WI38 (cell line): ENCODE results near the gene CKAP2L.

Source experiments
- H3K4me3 ChIP-seq: 2 replicates; pipeline ENCODE4 v1.5.1; 2011; ENCODE audit warnings: low read depth, mild to moderate bottlenecking, control low read depth, low read length
- CTCF ChIP-seq: IDR thresholded peaks from 2 replicates; pipeline ENCODE4 v1.5.1; 2012; ENCODE audit warnings: low read depth, mild to moderate bottlenecking, control low read depth, low read length

Gene CKAP2L

GRCh38 chr2:112725545-112726457 is 38.6 kb downstream of the CKAP2L start:
- TF ChIP-seq CTCF = no peak
- H3K4me3 ChIP-seq = no peak overlapping the region

- no peak overlapping the region for H3K4me3 ChIP-seq
- no peak; the same call in 1 of the 2 replicates for TF ChIP-seq CTCF
Observed at GRCh38 chr2:112724591-112725525, 39.6 kb downstream of the CKAP2L start.

- no peak for TF ChIP-seq CTCF
- H3K4me3 ChIP-seq = no peak overlapping the region
Observed at GRCh38 chr2:112723995-112724394, 40.4 kb downstream of the CKAP2L start.

- no peak for TF ChIP-seq CTCF
- H3K4me3 ChIP-seq = no peak overlapping the region
Observed at GRCh38 chr2:112723547-112723940, 40.9 kb downstream of the CKAP2L start.

GRCh38 chr2:112722816-112723546 is 41.4 kb downstream of the CKAP2L start:
- H3K4me3 ChIP-seq = no peak overlapping the region
- no peak for TF ChIP-seq CTCF

- no peak for TF ChIP-seq CTCF
- H3K4me3 ChIP-seq = no peak overlapping the region
Observed at GRCh38 chr2:112721819-112722522, 42.4 kb downstream of the CKAP2L start.
